GM12865 (cell line): ENCODE data around the gene SDHA.

Experiments
- DNase-seq: peaks from one replicate; pipeline ENCODE4 v3.0.0; 2010; ENCODE audit warnings: low read depth
- H3K4me3 ChIP-seq: 2 replicates; pipeline ENCODE4 v1.5.1; 2011; ENCODE audit warnings: mild to moderate bottlenecking, low read depth, low read length, control low read depth
- TF ChIP-seq, protein P1 (sequence below): IDR thresholded peaks from 2 replicates; pipeline ENCODE4 v1.5.1; 2011; ENCODE audit warnings: low read length, control low read depth, low read depth, inconsistent platforms; ENCODE audit not compliant: insufficient read depth; ENCODE audit errors: missing control alignments

SDHA gene

DNA sequence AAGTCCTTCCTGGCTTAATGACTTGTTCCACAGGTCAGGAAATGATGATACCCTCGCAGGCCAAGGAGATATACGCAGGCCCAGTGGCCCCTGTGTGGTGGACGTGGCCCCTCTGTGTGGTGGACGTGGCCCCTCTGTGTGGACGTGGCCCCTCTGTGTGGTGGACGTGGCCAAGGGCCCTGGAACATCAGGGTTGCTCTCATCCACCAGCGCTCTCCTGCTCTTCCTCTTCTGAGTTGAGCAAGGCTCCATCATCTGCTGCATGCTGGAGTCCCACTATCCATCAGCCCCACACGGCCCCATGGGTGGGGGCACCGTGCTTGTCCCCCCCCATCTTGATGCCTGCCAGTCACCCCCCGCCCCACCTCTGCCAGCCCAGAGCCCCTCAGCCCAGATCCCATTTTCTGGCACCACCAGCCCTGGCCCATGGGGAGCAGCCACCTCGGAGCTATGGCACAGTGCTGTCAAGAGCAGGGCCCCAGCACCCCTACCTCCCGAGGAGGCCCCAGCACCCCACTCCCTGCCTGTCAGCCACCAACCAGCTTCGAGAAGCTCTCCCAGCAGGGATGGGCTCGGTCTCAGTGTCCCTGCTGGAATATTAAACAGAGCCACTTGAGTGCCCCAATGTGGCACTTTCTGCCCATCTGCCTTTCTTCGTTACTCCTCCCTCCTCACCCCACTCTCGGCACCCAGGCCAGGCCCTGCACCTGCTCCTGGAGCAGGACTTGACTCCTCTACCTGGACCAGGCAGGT, 18.7 kb upstream of the SDHA start:
- no peak overlapping the region for H3K4me3 ChIP-seq
- DNase-seq: no peak
- TF ChIP-seq, protein P1, sequence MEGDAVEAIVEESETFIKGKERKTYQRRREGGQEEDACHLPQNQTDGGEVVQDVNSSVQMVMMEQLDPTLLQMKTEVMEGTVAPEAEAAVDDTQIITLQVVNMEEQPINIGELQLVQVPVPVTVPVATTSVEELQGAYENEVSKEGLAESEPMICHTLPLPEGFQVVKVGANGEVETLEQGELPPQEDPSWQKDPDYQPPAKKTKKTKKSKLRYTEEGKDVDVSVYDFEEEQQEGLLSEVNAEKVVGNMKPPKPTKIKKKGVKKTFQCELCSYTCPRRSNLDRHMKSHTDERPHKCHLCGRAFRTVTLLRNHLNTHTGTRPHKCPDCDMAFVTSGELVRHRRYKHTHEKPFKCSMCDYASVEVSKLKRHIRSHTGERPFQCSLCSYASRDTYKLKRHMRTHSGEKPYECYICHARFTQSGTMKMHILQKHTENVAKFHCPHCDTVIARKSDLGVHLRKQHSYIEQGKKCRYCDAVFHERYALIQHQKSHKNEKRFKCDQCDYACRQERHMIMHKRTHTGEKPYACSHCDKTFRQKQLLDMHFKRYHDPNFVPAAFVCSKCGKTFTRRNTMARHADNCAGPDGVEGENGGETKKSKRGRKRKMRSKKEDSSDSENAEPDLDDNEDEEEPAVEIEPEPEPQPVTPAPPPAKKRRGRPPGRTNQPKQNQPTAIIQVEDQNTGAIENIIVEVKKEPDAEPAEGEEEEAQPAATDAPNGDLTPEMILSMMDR: no peak

DNA sequence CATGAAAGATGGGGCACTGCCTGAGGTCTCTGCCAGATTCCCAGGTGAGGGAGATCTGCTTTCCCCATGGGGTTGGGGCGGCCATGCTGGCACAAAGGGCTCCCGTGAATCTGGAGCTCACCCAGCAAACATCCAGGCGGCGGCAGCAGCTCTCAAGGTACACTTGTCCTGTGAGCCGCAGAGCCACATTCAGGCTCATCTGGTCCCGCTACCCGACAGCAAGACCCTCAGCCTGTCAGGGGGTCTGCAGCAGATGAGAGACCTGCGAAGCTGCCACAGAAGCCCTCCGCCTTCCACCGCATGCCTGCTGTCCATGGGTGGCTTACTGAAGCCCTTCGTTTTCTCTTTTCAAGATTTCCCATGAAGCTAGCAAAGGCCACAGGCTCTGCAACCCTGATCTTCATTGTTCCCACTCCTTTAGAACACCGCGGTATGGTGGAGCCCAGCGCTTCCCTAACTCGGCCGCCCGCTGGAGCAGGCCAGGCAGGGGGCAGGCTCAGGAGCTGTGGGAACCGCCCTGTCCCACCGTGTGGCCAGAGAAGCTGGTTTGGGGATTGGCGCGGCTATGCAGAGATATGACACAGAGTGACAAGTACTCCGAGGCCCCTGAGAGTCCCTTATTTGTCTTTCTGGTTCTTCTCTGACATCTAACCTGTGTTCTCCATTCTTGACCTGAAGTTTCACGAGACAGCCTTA, 18.0 kb upstream of the SDHA start:
- TF ChIP-seq, protein P1: no peak

DNA sequence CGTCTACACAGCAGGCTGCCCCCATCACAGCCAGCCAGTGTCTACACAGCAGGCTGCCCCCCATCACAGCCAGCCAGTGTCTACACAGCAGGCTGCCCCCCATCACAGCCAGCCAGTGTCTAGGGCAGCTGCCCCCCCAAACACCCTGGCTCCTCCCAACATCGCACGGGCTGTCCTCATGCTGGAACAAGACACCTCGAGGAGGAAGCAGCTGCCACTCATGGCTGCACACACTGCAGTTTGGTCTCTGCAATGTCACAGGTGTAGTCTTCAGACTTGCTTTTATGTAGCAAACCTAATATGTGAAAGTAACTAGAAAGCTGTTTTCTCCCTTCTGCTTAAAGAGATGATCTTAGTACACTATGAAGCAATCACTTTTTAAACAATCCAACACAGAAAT, 17.1 kb upstream of the SDHA start:
- TF ChIP-seq, protein P1: no peak
- no peak for DNase-seq
- no peak overlapping the region for H3K4me3 ChIP-seq

More for the DNA sequence above, 18.0 kb upstream of the SDHA start:
- no peak overlapping the region for H3K4me3 ChIP-seq
- no peak for DNase-seq

DNA sequence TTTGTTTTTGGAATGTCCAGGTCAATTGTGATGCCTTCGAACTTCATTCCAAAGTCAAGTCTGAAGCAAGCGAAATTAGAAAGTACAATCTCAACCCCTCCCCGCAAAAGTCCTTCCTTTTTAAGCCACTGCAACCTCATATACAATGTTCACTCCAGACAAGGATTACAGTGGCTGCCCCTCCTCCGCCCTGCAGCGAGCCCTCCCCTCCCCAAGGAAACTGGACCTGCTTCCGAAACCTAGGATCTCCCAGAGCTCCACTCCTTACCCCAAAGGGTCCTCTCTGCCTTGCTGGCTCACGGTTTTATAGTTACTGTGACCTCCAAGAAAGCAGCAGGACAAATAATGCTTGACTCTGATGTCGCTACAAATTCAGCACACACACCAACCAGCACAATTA, 16.4 kb upstream of the SDHA start:
- DNase-seq: no peak
- H3K4me3 ChIP-seq: no peak overlapping the region
- TF ChIP-seq, protein P1: no peak

DNA sequence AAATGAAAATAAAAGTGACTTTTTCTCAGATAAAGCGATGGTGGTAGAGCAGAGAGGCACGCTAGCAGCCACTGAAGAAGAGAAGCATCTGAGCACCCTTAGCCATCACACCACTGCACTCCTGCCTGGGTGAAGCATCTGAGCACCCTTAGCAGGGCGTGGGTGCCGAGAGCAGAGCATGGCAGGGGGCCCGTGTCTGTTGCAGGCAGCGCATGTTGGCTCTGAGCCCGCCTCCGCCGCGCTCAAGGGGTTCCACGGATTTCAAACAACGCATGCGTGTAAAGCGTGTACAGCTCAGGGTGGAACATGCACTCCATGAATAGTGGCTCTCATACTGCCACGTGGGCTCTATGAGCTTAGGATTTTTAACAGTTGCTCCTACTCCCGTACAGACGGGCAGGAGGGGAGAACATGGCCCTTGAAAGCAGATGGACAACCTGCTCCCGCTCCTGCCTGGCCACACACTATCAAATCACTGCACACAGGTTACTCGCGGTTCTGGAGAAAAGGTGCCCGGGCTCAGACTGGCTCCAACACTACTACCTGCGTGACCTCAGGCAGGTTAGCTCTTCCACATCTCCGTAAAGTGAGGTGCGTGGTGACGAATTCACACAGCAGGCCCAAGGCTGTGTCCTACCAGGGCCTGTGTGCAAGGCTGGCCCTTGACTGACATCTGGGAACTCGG, 14.7 kb upstream of the SDHA start:
- TF ChIP-seq, protein P1: no peak
- DNase-seq: no peak
- H3K4me3 ChIP-seq: no peak overlapping the region

DNA sequence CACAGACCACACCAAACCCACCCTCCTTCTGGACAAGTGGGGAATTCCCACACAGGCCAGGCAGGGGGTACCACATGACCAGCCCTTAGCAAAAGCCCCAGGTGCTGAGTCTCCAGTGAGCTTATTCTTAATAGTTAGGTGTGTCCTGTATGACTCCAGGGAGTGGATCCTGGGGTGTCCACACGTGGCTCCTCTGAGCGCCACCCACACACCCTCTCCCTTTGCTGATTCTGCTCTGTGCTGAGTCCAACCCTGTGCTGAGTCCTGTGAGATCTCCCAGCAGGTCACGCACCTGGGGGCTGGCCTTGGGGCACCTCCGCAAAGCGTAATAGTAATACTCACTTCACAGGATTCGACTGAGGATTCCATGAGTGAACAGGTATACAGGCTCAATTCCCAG, 14.1 kb upstream of the SDHA start:
- DNase-seq: no peak
- TF ChIP-seq, protein P1: no peak
- no peak overlapping the region for H3K4me3 ChIP-seq
